ENCODE results near the gene CFAP20DC. TPM values are rescaled to one million over a fixed set of nuclear protein-coding genes. Genes with fewer than 3 reads are reported as not detected.
"Not testable (repeated sequence)": the region's sequence is repeated elsewhere in the genome, so short reads cannot be mapped to it uniquely, and the experiment has no call there.

The CFAP20DC gene
- total and polyA plus RNA-seq, 2 of the 13 experiments (the other 11 are each of a cell fraction or from before 2014, with no cell fraction given), result not detected

GRCh38 chr3:58711871-58712270, 338.0 kb downstream of the CFAP20DC start (continued):
- TF ChIP-seq RCOR2 (CRISPR knock-in tag; IDR thresholded peaks at IDR 0.05), result no peak

GRCh38 chr3:58708983-58709382, 340.8 kb downstream of the CFAP20DC start:
- CTCF ChIA-PET (ENCODE audit: low intra/inter-chr PET ratio, low total read pairs); FAIRE-seq; H3K4me3 ChIP-seq (replicated peaks in 1 of 3; ENCODE audit: insufficient read depth in 1 of 3, low read depth in 2 of 3, low read length in 3 of 3); H3K9ac ChIP-seq (ENCODE audit: insufficient read depth, low read depth, low read length); ATAC-seq; H2AFZ ChIP-seq (ENCODE audit: low read length); POLR2A ChIA-PET; H3K36me3 ChIP-seq (replicated peaks in 1 of 2; ENCODE audit: control insufficient read depth in 1 of 2, insufficient read depth in 2 of 2, low read length in 2 of 2); H4K20me1 ChIP-seq (ENCODE audit: insufficient read depth, low read length); in situ Hi-C loops (cut with HindIII; ENCODE audit: extremely low pct_ligation_motif_present, low pct_unique_long_range_greater_than_20kb); DNase-seq (ENCODE audit: low spot score); H3K4me1 ChIP-seq (ENCODE audit: insufficient read depth, low read length); H3K27me3 ChIP-seq (ENCODE audit: control insufficient read depth in 1 of 2, insufficient read depth in 2 of 2, low read length in 2 of 2); BruUV-seq (replicated peaks); H3K9me3 ChIP-seq (ENCODE audit: low read length); H3K27ac ChIP-seq (ENCODE audit: extremely low read length, insufficient read depth, low read length); H3K79me2 ChIP-seq (ENCODE audit: insufficient read depth, low read length); H3K4me2 ChIP-seq (ENCODE audit: low read depth, low read length); intact Hi-C loops (cut with micrococcal nuclease; ENCODE audit: unreplicated experiment): not testable (repeated sequence)
- 10% methylated on average over 3 of the region's 3 CpGs for WGBS (ENCODE audit: low lambda C conversion rate)

GRCh38 chr3:58708116-58708791, 341.6 kb downstream of the CFAP20DC start:
- CTCF ChIA-PET (ENCODE audit: low intra/inter-chr PET ratio, low total read pairs), result no interaction called here
- no peak overlapping the region for H3K4me3 ChIP-seq (replicated peaks in 1 of 3; ENCODE audit: insufficient read depth in 1 of 3, low read depth in 2 of 3, low read length in 3 of 3)
- no peaks in the 10 kb centered on the region for H3K9me3 ChIP-seq (ENCODE audit: low read length)
- in situ Hi-C loops (cut with HindIII; ENCODE audit: extremely low pct_ligation_motif_present, low pct_unique_long_range_greater_than_20kb), result no loop called here
- no peak overlapping the region for H3K9ac ChIP-seq (ENCODE audit: insufficient read depth, low read depth, low read length)
- no peaks in the 10 kb centered on the region for H3K4me1 ChIP-seq (ENCODE audit: insufficient read depth, low read length)
- DNase-seq (ENCODE audit: low spot score) (no peak), FAIRE-seq (no peak), ATAC-seq (no peak)
- no peaks in the 10 kb centered on the region for H4K20me1 ChIP-seq (ENCODE audit: insufficient read depth, low read length)
- no peaks in the 10 kb centered on the region for H3K79me2 ChIP-seq (ENCODE audit: insufficient read depth, low read length)
- no peak overlapping the region for H2AFZ ChIP-seq (ENCODE audit: low read length)
- H3K27me3 ChIP-seq (ENCODE audit: control insufficient read depth in 1 of 2, insufficient read depth in 2 of 2, low read length in 2 of 2), result no peaks in the 10 kb centered on the region
- H3K27ac ChIP-seq (ENCODE audit: extremely low read length, insufficient read depth, low read length), result no peak overlapping the region
- intact Hi-C loops (cut with micrococcal nuclease; ENCODE audit: unreplicated experiment), result no loop called here
- WGBS (ENCODE audit: low lambda C conversion rate), result 2% methylated on average over 3 of the region's 3 CpGs
- BruUV-seq (replicated peaks), result no TSS peak
- H3K4me2 ChIP-seq (ENCODE audit: low read depth, low read length), result no peak overlapping the region
- POLR2A ChIA-PET, result no interaction called here
- H3K36me3 ChIP-seq (replicated peaks in 1 of 2; ENCODE audit: control insufficient read depth in 1 of 2, insufficient read depth in 2 of 2, low read length in 2 of 2), result no peaks in the 10 kb centered on the region
- TF ChIP-seq ZMAT3 (CRISPR knock-in tag; conservative IDR thresholded peaks at IDR 0.05) (no peak), FOXJ3 (CRISPR knock-in tag; IDR thresholded peaks at IDR 0.05; ENCODE audit: borderline replicate concordance) (no peak), THAP8 (CRISPR knock-in tag; IDR thresholded peaks at IDR 0.05; ENCODE audit: borderline replicate concordance) (no peak), MXI1 (IDR thresholded peaks at IDR 0.05; ENCODE audit: borderline replicate concordance, low read depth, low read length) (no peak), ONECUT2 (CRISPR knock-in tag; IDR thresholded peaks at IDR 0.05) (no peak), SMC3 (IDR thresholded peaks at IDR 0.05; ENCODE audit: low read length) (no peak), MBD4 (IDR thresholded peaks at IDR 0.05; ENCODE audit: borderline replicate concordance, low read length) (no peak), MTERF4 (CRISPR knock-in tag; IDR thresholded peaks at IDR 0.05) (no peak), ZNF841 (CRISPR knock-in tag; IDR thresholded peaks at IDR 0.05; ENCODE audit: borderline replicate concordance) (no peak), SMAD1 (CRISPR knock-in tag; IDR thresholded peaks at IDR 0.05; ENCODE audit: borderline replicate concordance, low read depth) (no peak), ZNF660 (CRISPR knock-in tag; IDR thresholded peaks at IDR 0.05; ENCODE audit: borderline replicate concordance, low read depth) (no peak), ZNF513 (CRISPR knock-in tag; conservative IDR thresholded peaks at IDR 0.05) (no peak), NFE2L2 (IDR thresholded peaks at IDR 0.05; ENCODE audit: low read length) (no peak), CEBPG (CRISPR knock-in tag; IDR thresholded peaks at IDR 0.05) (no peak)

Data from HepG2 (cell line).